Measurements from ENCODE around the gene HPCAL1. TPM values are rescaled to one million over a fixed set of nuclear protein-coding genes. Genes with fewer than 3 reads are reported as not detected.
"Not testable (repeated sequence)": the region's sequence is repeated elsewhere in the genome, so short reads cannot be mapped to it uniquely, and the experiment has no call there.

The HPCAL1 gene
- total RNA-seq, 2 donors from 2014 or later: 27.2 to 27.4 TPM

GRCh38 chr2:10433947-10434885, 131.5 kb downstream of the HPCAL1 start:
- ATAC-seq: peak in 1 of 2 donors; percentile 4
- intact Hi-C loops (cut with DNase I): loop anchor here in 1 of 2 donors (10.0 kb wide), 1 partner anchor 619 kb away; no protein-coding TSS in a partner anchor
- DNase-seq: no peak

- DNase-seq: peak; percentile 78
Measured at GRCh38 chr2:10434886-10435819, 132.4 kb downstream of the HPCAL1 start.

GRCh38 chr2:10435820-10436204, 133.1 kb downstream of the HPCAL1 start:
- ATAC-seq: no peak

More at GRCh38 chr2:10434886-10435819, 132.4 kb downstream of the HPCAL1 start:
- peak; percentile 80 to 86 for ATAC-seq
- intact Hi-C loops (cut with DNase I): loop anchor here (5.0 to 10.0 kb wide), 6 partner anchors 293 to 620 kb away; partner anchors contain the start of gene RRM2 (in 1 of the 2)

GRCh38 chr2:10436583-10437110, 133.9 kb downstream of the HPCAL1 start:
- ATAC-seq (no peak), DNase-seq (no peak)
- intact Hi-C loops (cut with DNase I): loop anchor here (5.0 to 10.0 kb wide), 6 partner anchors 294 to 622 kb away; partner anchors contain the start of gene RRM2 (in 1 of the 2)

More at GRCh38 chr2:10435820-10436204, 133.1 kb downstream of the HPCAL1 start:
- no peak for DNase-seq
- intact Hi-C loops (cut with DNase I): loop anchor here (5.0 to 10.0 kb wide), 6 partner anchors 294 to 621 kb away; partner anchors contain the start of gene RRM2 (in 1 of the 2)

- intact Hi-C loops (cut with DNase I): loop anchor here (5.0 to 10.0 kb wide), 6 partner anchors 296 to 623 kb away; partner anchors contain the start of gene RRM2 (in 1 of the 2)
- DNase-seq (no peak), ATAC-seq (no peak)
Measured at GRCh38 chr2:10437806-10438205, 135.1 kb downstream of the HPCAL1 start.

GRCh38 chr2:10438688-10439087, 136.0 kb downstream of the HPCAL1 start:
- intact Hi-C loops (cut with DNase I): loop anchor here (5.0 to 10.0 kb wide), 6 partner anchors 296 to 624 kb away; partner anchors contain the start of gene RRM2 (in 1 of the 2)
- no peak for DNase-seq
- no peak for ATAC-seq

- intact Hi-C loops (cut with DNase I): loop anchor here (5.0 to 10.0 kb wide), 6 partner anchors 297 to 625 kb away; partner anchors contain the start of gene RRM2 (in 1 of the 2)
- ATAC-seq: peak in 1 of 2 donors; percentile 20
- DNase-seq: no peak
Measured at GRCh38 chr2:10439185-10439879, 136.6 kb downstream of the HPCAL1 start.

GRCh38 chr2:10439971-10440370, 137.3 kb downstream of the HPCAL1 start:
- DNase-seq (no peak), ATAC-seq (no peak)
- intact Hi-C loops (cut with DNase I): loop anchor here (5.0 to 10.0 kb wide), 6 partner anchors 298 to 625 kb away; partner anchors contain the start of gene RRM2 (in 1 of the 2)

- DNase-seq (no peak), ATAC-seq (no peak)
- intact Hi-C loops (cut with DNase I): no loop called here
Measured at GRCh38 chr2:10440736-10441135, 138.0 kb downstream of the HPCAL1 start.

- DNase-seq: no peak
- intact Hi-C loops (cut with DNase I): no loop called here
- no peak for ATAC-seq
Measured at GRCh38 chr2:10441948-10442347, 139.2 kb downstream of the HPCAL1 start.

GRCh38 chr2:10442469-10443126, 139.9 kb downstream of the HPCAL1 start:
- DNase-seq; intact Hi-C loops (cut with DNase I); ATAC-seq: not testable (repeated sequence)

GRCh38 chr2:10444463-10444862, 141.8 kb downstream of the HPCAL1 start:
- no peak for DNase-seq
- intact Hi-C loops (cut with DNase I): no loop called here
- no peak for ATAC-seq

GRCh38 chr2:10446631-10447030, 143.9 kb downstream of the HPCAL1 start:
- ATAC-seq (no peak), DNase-seq (no peak)
- intact Hi-C loops (cut with DNase I): no loop called here

GRCh38 chr2:10447300-10447894, 144.7 kb downstream of the HPCAL1 start:
- ATAC-seq (peak; percentile 21 to 28), DNase-seq (no peak)
- intact Hi-C loops (cut with DNase I): no loop called here

- ATAC-seq: peak; percentile 88 to 94
- peak; percentile 97 for DNase-seq
- intact Hi-C loops (cut with DNase I): no loop called here
Measured at GRCh38 chr2:10447895-10448575, 145.3 kb downstream of the HPCAL1 start, which contains the start of gene ODC1. Gene ODC1, minus strand, starts transcription at chr2:10448327. Its CDS starts 3,295 bp downstream, at chr2:10445032.

Measured in left cardiac atrium (tissue), 4 donors.